ENCODE measurements around the gene RSAD2.

Gene RSAD2

GRCh38 chr2:6943971-6944370 lies 66.4 kb downstream of the RSAD2 start:
- POLR2A ChIA-PET: no interaction called here
- CTCF ChIA-PET: interaction anchor here (1.1 to 1.7 kb wide), 2 partner anchors 13 to 140 kb away, joined by 3 to 4 read pairs; no protein-coding TSS in a partner anchor
- no peak for TF ChIP-seq CTCF (IDR thresholded peaks at IDR 0.05; ENCODE audit: control extremely low read depth, extremely low read depth, low read depth, missing control alignments)
- DNase-seq (ENCODE audit: extremely low spot score): no peak

GRCh38 chr2:6944555-6944954 lies 67.0 kb downstream of the RSAD2 start:
- POLR2A ChIA-PET: no interaction called here
- CTCF ChIA-PET: interaction anchor here (0.6 to 1.2 kb wide), 2 partner anchors 21 to 28 kb away, joined by 3 to 5 read pairs; partner anchors contain the start of gene RNF144A

GRCh38 chr2:6945087-6945813 lies 67.7 kb downstream of the RSAD2 start:
- CTCF ChIA-PET: interaction anchor here (0.6 to 3.1 kb wide), 5 partner anchors 12 to 29 kb away, joined by 3 to 16 read pairs (median 7); partner anchors contain the start of gene RNF144A
- TF ChIP-seq CTCF (IDR thresholded peaks at IDR 0.05; ENCODE audit: control extremely low read depth, extremely low read depth, low read depth, missing control alignments): no peak
- peak; percentile 66 for DNase-seq (ENCODE audit: extremely low spot score)
- POLR2A ChIA-PET: no interaction called here

More at GRCh38 chr2:6944555-6944954, 67.0 kb downstream of the RSAD2 start:
- DNase-seq (ENCODE audit: extremely low spot score): no peak
- TF ChIP-seq CTCF (IDR thresholded peaks at IDR 0.05; ENCODE audit: control extremely low read depth, extremely low read depth, low read depth, missing control alignments): no peak

GRCh38 chr2:6945821-6946220 lies 68.2 kb downstream of the RSAD2 start:
- no peak for TF ChIP-seq CTCF (IDR thresholded peaks at IDR 0.05; ENCODE audit: control extremely low read depth, extremely low read depth, low read depth, missing control alignments)
- CTCF ChIA-PET: interaction anchor here (1.0 to 3.1 kb wide), 6 partner anchors 11 to 99 kb away, joined by 4 to 16 read pairs (median 6); no protein-coding TSS in a partner anchor
- POLR2A ChIA-PET: no interaction called here
- no peak for DNase-seq (ENCODE audit: extremely low spot score)

GRCh38 chr2:6946722-6947121 lies 69.1 kb downstream of the RSAD2 start:
- ChIA-PET CTCF (interaction anchor here (1.0 to 3.1 kb wide), 6 partner anchors 11 to 98 kb away, joined by 4 to 16 read pairs (median 6); no protein-coding TSS in a partner anchor), POLR2A (no interaction called here)
- no peak for DNase-seq (ENCODE audit: extremely low spot score)
- no peak for TF ChIP-seq CTCF (IDR thresholded peaks at IDR 0.05; ENCODE audit: control extremely low read depth, extremely low read depth, low read depth, missing control alignments)

Measured in GM10248 (cell line).